ENCODE data around the gene EID3.
"Not testable (repeated sequence)": the region's sequence is repeated elsewhere in the genome, so short reads cannot be mapped to it uniquely, and the experiment has no call there.

Gene EID3

DNA sequence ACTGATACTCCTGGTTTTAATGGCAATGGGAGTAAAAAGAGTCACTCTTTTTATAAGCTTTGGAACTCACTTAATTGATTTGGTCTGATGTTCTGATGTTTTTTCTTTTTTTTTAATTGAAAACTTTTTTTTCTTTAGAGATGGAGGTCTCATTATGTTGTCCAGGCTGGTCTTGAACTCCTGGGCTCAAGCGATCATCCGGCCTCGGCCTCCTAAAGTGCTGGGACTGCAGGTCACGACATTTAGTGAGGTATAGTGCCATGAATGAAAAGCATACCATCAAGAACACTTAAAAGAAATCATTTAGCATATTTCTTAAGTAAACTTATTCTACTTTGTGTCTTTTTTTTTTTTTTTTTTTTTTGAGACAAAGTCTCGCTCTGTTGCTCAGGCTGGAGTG is 12.7 kb upstream of the EID3 start:
- DNase-seq: no peak

DNA sequence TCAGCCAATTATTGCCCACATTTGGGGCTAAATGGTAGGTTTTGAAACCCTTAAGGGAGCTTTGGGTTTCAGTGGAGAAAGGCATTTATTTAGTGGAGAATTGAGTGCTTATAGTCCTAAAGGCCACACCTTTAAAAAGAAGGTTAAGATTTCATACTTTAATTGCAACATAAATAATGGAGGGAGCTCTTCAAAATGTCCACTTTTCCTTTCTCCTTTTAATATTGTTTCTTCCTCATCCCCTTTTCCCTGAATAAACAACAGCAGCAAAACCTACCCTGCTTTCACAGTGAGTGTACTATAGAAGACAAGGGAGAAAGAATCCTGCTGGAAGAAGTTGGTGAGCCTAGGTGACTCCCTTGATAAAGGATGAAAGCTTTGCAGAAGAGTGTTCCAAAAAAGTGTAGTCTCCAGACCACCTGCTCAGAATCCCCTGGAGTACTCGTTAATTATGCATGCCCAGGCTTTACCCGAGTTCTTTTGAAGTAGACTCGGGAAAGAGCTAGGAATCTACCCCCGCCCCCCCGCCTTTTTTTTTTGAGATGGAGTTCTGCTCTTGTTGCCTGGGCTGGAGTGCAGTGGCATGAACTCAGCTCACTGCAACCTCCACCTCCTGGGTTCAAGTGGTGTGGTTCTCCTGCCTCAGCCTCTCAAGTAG is 11.5 kb upstream of the EID3 start:
- DNase-seq: no peak

- DNase-seq: no peak
Measured at GRCh38 chr12:104292872-104293794, 10.4 kb upstream of the EID3 start.

DNA sequence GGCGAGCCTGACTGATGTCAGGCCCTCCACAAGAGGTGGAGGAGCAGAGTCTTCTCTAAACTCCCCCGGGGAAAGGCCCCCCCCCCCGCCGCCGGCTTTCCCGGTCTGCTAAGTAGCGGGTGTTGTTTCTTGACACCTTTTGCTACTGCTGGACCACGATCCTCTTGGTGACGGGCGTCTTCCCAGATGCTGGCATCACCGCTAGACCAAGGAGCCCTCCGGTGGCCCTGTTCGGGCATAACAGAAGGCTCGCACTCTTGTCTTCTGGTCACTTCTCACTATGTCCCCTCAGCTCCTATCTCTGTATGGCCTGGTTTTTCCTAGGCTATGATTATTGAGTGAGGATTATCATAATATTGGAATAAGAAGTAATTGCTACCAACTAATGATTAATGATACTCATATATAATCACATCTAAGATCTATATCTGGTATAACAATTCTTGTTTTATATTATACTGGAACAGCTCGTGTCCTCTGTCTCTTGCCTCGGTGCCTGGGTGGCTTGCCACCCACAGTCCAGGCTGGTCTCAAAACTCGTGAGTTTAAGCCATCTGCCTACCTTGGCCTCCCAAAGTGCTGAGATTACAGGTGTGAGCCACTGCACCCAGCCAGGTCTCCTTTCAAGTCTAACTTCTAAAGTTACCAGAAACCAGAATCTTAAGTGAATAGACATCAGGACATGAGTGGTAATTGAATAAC is 9.2 kb upstream of the EID3 start:
- not testable (repeated sequence) for DNase-seq

DNA sequence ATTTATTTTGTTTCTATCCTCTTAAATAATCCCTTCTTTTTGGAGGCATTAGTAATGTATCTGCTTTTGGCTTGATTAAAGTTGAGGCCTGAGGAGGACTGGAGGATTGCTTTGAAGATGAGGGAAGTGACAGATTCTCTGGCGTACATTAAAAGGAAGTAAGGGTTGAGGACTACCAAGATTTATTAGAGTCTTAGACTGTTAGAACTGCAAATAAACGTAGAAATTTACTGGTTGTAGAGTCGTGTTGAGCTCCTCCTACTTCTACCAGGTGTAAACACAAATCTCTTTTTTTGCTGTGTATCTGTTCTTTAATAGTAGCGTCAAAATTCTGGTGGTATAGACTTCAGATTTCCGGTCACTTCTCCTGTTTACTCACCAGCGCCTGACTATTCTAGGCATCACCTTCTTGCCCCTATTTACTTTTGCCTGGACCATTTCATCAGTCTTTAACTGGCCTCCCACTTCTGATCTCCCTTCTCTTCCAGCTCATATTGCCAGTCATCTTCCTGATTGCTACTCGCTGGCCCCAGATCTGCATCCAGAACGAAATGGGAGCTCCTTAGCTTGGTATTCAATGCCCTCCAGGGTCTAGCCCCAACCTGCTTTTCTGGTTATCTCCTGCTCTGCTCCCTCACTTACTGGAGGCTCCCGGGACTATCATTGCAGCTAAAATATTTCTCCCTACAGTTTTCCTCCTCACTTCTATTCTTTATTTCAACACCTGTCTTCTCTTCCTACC is 8.4 kb upstream of the EID3 start:
- DNase-seq: no peak

GRCh38 chr12:104295954-104296353 is 7.6 kb upstream of the EID3 start:
- no peak for DNase-seq

- DNase-seq: no peak
Measured at GRCh38 chr12:104296718-104297117, 6.8 kb upstream of the EID3 start.

GRCh38 chr12:104297477-104298113 is 5.9 kb upstream of the EID3 start:
- no peak for DNase-seq

- DNase-seq: no peak
Measured at GRCh38 chr12:104299842-104300481, 3.6 kb upstream of the EID3 start.

GRCh38 chr12:104304261-104305009 is 896 bp downstream of the EID3 start:
- DNase-seq: no peak

DNA sequence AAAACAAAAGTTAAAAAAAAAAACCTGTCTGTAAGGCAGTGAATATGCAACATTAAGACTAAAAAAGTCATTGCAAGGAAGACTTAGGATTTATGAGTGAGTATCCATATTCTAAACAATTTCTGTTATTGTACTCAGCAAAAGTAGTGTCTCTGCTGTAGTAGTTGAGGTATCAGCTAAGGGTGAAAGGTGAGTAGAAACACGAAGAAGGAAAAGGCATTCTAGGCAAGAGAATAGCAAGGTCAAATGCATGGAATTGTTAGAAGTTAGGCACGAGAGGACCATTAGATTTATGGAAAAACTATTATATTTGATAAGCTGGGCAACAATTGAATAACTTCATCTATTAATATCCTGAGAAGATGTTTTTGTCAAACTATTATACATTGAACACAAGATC is 1.8 kb downstream of the EID3 start:
- DNase-seq: no peak

- DNase-seq: no peak
Measured at GRCh38 chr12:104306376-104306775, 2.8 kb downstream of the EID3 start.

- no peak for DNase-seq
Measured at GRCh38 chr12:104306943-104307654, 3.6 kb downstream of the EID3 start.

GRCh38 chr12:104307655-104308000 is 4.1 kb downstream of the EID3 start:
- no peak for DNase-seq

DNA sequence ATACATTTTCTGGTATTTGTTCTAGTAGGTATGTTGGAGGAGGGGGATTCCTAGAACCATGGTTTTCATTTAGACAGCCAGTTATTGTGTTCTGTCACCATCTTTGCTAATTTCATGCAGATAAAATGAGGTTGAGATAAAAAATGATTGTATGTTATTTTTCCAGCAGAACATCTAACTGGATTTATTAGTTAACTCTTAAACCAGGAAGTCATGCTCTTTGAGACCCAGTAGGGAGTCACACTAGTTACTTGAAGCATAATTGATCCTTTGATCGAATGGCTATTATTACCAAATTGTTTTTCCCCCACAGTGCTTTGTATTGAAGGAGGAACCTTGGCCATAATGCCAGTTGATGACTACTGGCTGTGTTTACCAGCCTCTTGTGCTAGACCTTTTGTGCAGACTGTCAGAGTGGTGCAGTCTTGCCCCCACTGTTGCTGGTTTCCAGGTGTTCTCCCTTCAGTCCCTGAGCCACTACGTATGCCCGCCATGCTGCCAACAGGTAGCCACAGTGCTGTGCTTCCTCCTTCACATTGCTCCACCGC is 6.0 kb downstream of the EID3 start:
- no peak for DNase-seq

DNA sequence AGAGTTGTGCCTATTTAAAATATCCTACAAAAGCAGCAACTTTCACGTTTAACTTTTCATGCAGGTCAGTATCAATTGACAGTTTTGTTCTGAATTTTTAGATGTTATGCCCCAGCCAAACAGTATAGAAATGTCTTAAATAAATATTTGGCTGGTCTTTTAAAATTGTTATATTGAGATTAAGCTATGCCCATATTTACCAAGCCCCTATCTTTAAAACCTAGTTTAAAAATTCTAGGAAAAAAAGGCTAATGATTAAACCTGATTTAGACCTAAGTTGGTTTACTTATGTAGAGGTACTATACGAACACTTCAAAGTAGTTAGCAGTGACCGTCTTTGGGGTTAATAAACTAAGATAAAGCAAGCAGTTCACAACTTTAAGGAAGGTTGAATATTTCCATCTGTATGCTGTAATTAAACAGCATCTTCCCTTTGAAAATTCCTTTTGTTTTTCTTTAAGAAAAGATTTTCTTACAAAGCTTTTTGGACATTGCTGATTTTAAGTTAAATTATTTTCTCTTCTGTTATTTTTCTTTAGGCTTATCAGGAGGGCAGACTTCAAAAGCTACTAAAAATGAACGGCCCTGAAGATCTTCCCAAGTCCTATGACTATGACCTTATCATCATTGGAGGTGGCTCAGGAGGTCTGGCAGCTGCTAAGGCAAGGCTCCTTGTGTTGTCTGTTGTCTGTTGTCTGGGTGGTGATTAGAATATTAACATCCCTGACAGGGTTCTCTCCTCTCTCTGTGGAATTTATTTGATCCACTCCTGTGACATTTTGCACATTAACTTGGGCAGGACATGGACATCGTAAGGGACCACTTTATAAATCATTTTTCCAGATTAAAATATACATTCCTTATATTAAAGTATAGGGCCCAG is 7.5 kb downstream of the EID3 start:
- no peak for DNase-seq

DNA sequence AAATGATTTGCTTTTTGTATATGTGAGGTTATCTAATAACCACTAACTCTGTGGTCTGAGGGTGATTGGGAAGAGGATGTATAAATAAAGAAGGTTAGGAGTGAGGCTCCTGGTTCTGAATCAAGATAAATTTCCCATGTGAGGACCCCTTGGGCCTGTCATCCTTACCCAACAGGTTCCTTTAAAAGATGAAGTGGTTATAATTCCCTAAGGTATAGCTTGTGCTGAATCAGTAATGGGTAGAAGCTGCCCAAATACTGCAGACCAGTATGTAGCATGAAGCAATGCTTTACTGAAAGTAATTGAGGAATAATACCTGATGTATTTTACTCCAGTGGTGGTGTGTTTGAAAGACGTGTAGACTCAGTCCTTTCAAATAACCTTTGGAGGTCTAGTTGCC is 8.7 kb downstream of the EID3 start:
- no peak for DNase-seq

GRCh38 chr12:104312654-104313053 is 9.1 kb downstream of the EID3 start:
- DNase-seq: no peak

- no peak for DNase-seq
Measured at GRCh38 chr12:104313568-104314241, 10.2 kb downstream of the EID3 start.
